HFFc6 (cell line): Measurements from ENCODE around the gene SLC49A3. TPM values are rescaled to one million over a fixed set of nuclear protein-coding genes. Genes with fewer than 3 reads are reported as not detected.
"Not testable (repeated sequence)": the region's sequence is repeated elsewhere in the genome, so short reads cannot be mapped to it uniquely, and the experiment has no call there.

Source experiments
- DNase-seq: peaks from one replicate; pipeline ENCODE4 v3.0.0-alpha.2; 2018
- H3K27ac Mint-ChIP-seq: 2 replicates; pipeline ENCODE4 v1.8.0; 2020; ENCODE audit warnings: mild to moderate bottlenecking, mixed read lengths
- H3K27me3 Mint-ChIP-seq: 2 replicates; pipeline ENCODE4 v1.8.0; 2021; ENCODE audit warnings: mild to moderate bottlenecking, moderate library complexity, mixed read lengths; ENCODE audit not compliant: insufficient read depth
- H3K36me3 Mint-ChIP-seq: 2 replicates; pipeline ENCODE4 v1.8.0; 2021; ENCODE audit warnings: low read depth, mixed read lengths
- H3K4me1 Mint-ChIP-seq: 2 replicates; pipeline ENCODE4 v1.8.0; 2020; ENCODE audit warnings: low read depth, mixed read lengths
- H3K4me3 Mint-ChIP-seq: 2 replicates; pipeline ENCODE4 v1.8.0; 2020; ENCODE audit warnings: mild to moderate bottlenecking, moderate library complexity, mixed read lengths
- H3K9me3 Mint-ChIP-seq: 2 replicates; pipeline ENCODE4 v1.8.0; 2020; ENCODE audit warnings: mild to moderate bottlenecking, mixed read lengths
- total RNA-seq, 6 experiments: library from RNA; stranded (reverse); fragmentation: NEBNext Ultra II Directional; extraction: Animal tissue kit (Norgen Biotek cat#: 25700); gene quantifications; 2 replicates in 1 of 6; 3 replicates in 5 of 6; pipeline ENCODE4 v1.2.3, GENCODE V29; 2021
- TF ChIP-seq, protein P1 (sequence below): fragments of 200-600 bp; sonication (generic); IDR thresholded peaks from 2 replicates; pipeline ENCODE4 v1.5.0; 2021; ENCODE audit warnings: antibody characterized with exemption, mild to moderate bottlenecking

SLC49A3 gene
- total RNA-seq, 6 experiments from 2014 or later: 0.13 to 0.62 (median 0.21) TPM; not detected in 1

DNA sequence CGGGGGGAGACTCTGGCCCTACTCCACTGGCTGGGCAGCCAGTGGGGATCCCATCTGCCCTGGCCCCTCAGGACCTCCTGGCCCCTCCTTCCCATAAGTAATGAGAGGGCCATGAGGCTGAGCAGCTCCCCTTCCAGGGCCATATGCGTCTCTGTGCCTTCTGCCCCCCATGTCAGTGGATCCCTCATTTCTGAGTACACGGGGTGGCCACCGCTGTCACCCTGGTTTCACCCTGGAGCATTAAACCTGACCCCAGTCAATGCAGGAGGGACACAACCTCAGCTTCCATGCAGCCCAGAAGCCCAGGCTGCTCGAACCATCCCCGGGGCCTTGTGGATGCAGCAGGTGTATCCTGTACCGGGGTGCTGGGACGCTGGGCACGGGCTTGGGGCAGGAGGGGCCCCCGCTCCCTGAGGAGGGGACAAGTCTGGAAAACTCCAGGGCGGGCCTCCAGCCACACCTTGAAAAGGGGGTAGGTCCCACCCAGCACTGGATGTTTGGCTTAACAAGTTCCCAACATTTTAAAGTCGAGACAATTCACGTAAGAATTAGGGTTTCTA is 39.1 kb downstream of the SLC49A3 start:
- no peak overlapping the region for H3K4me3 Mint-ChIP-seq
- no peak overlapping the region for H3K27ac Mint-ChIP-seq
- TF ChIP-seq, protein P1, sequence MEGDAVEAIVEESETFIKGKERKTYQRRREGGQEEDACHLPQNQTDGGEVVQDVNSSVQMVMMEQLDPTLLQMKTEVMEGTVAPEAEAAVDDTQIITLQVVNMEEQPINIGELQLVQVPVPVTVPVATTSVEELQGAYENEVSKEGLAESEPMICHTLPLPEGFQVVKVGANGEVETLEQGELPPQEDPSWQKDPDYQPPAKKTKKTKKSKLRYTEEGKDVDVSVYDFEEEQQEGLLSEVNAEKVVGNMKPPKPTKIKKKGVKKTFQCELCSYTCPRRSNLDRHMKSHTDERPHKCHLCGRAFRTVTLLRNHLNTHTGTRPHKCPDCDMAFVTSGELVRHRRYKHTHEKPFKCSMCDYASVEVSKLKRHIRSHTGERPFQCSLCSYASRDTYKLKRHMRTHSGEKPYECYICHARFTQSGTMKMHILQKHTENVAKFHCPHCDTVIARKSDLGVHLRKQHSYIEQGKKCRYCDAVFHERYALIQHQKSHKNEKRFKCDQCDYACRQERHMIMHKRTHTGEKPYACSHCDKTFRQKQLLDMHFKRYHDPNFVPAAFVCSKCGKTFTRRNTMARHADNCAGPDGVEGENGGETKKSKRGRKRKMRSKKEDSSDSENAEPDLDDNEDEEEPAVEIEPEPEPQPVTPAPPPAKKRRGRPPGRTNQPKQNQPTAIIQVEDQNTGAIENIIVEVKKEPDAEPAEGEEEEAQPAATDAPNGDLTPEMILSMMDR: no peak
- peaks cover 4% of the 10 kb centered on the region; the same call in 1 of the 2 replicates for H3K36me3 Mint-ChIP-seq
- H3K4me1 Mint-ChIP-seq: no peaks in the 10 kb centered on the region
- peaks cover 1% of the 10 kb centered on the region for H3K27me3 Mint-ChIP-seq
- peaks cover 31% of the 10 kb centered on the region for H3K9me3 Mint-ChIP-seq
- no peak for DNase-seq

DNA sequence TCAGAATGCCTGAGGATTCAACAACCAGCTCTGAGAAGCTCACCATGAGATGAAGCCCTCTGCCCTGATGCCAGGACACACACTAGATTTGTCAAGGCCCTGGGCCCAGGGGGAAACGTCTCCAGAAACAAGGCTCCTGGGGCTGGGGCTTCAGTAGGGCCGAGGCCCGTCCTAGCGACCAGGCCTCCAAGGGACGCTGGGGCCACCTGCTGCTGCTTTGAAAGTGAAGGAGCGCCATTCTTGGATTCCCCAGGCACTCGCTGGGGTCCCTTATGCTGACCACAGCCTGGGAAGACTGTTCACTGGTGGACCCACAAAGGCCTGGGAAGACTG is 39.7 kb downstream of the SLC49A3 start:
- H3K9me3 Mint-ChIP-seq: peaks cover 32% of the 10 kb centered on the region
- H3K4me3 Mint-ChIP-seq: no peak overlapping the region
- peaks cover 4% of the 10 kb centered on the region; the same call in 1 of the 2 replicates for H3K36me3 Mint-ChIP-seq
- H3K27ac Mint-ChIP-seq: no peak overlapping the region
- peaks cover 1% of the 10 kb centered on the region for H3K27me3 Mint-ChIP-seq
- no peak for DNase-seq
- TF ChIP-seq, protein P1: no peak
- no peaks in the 10 kb centered on the region for H3K4me1 Mint-ChIP-seq

DNA sequence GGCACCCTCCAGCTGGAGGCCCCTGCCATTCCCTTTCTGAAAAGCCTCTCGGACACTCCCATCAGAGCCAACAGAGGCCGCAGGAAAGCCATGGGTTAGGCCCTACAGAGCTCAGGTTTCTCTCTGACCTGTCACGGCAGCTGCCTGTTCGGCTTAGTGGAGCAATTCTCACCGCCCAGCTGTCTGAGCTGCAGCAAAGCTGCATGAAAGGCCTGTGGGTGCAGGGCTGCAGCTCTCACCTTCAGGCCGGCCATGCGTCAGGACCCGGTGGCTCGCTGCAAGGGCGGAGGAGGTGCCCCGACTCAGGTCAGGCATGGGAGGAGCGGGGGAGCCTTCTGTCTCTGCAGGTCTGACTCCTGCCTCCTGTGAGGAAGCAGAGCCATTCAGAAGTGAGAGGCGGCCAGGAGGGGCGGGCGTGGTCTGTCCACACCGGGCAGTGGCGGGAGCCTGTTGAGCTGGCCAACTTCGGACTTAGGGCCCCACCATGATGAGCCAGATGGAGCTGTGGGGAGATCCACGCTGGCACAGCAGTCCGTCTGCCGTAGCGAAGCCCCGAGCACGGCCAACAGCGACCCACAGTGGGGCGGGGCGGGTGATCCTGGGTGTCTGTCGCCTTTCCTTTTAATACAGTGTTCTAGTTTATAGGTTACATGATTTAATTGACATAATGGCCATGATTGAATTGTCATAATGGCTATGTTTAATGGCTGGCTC is 40.2 kb downstream of the SLC49A3 start:
- Mint-ChIP-seq H3K9me3 (peaks cover 28% of the 10 kb centered on the region), H3K36me3 (peaks cover 4% of the 10 kb centered on the region; the same call in 1 of the 2 replicates), H3K27me3 (peaks cover 1% of the 10 kb centered on the region), H3K4me1 (no peaks in the 10 kb centered on the region), H3K27ac (no peak overlapping the region), H3K4me3 (no peak overlapping the region)
- TF ChIP-seq, protein P1: no peak
- DNase-seq: no peak

DNA sequence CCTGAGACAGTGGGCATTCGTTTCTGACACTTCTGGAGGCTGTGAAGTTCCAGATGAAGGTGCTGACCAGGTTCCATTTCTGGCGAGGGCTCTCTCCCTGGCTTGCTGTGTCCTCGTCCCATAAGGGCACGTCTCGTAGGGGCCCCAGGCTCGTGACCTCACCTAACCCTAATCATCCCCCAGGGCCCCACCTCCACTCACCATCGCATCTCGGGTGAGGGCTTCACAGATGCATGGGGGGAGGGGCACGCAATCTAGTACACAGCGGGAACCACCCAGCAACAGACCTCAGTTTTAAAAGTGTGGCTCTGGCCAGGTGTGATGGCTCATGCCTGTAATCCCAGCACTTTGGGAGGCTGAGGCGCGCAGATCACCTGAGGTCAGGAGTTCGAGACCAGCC is 41.5 kb downstream of the SLC49A3 start:
- H3K4me1 Mint-ChIP-seq: no peaks in the 10 kb centered on the region
- peaks cover 31% of the 10 kb centered on the region for H3K9me3 Mint-ChIP-seq
- peaks cover 1% of the 10 kb centered on the region for H3K27me3 Mint-ChIP-seq
- TF ChIP-seq, protein P1: no peak
- no peaks in the 10 kb centered on the region for H3K36me3 Mint-ChIP-seq
- no peak overlapping the region for H3K27ac Mint-ChIP-seq
- no peak for DNase-seq
- H3K4me3 Mint-ChIP-seq: no peak overlapping the region

DNA sequence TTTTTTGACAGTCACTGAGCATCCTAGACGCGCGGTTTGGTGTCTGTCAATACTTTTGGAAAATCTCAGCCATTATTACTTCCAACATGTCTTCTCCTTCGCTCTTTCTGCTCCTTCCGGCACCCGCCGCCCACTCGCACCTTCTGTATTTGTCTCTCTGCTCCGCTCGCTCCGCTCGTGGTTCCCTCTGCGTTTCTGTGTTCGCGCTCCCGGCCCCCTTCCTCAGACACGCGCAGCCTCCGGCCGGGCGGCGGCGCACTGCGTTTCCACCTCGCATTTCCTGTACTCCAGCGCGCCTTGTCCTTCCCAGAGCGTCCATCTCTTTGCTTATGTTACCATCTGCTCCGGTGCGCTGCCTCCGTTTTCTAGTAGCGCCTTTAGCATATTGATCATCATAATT is 42.5 kb downstream of the SLC49A3 start:
- H3K36me3 Mint-ChIP-seq: no peaks in the 10 kb centered on the region
- peaks cover 3% of the 10 kb centered on the region; the same call in 1 of the 2 replicates for H3K27me3 Mint-ChIP-seq
- peaks cover 34% of the 10 kb centered on the region for H3K9me3 Mint-ChIP-seq
- TF ChIP-seq, protein P1: no peak
- no peak overlapping the region for H3K27ac Mint-ChIP-seq
- H3K4me3 Mint-ChIP-seq: no peak overlapping the region
- no peak for DNase-seq
- H3K4me1 Mint-ChIP-seq: no peaks in the 10 kb centered on the region

DNA sequence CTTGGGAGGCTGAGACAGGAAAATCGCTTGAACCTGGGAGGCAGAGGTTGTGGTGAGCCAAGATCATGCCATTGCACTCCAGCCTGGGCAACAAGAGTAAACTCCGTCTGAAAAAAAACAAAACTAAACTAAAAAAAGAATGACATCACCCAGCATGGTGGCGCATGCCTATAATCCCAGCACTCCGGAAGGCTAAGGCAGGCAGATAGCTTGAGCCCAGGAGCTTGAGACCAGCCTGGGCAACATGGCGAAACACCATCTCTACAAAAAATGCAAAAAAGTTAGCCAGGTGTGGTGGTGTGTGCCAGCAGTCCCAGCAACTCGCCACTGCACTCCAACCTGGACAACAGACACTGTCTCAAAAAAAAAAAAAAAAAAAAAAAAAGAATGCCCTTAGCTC is 46.6 kb downstream of the SLC49A3 start:
- not testable (repeated sequence) for H3K27me3 Mint-ChIP-seq, H3K4me1 Mint-ChIP-seq, H3K4me3 Mint-ChIP-seq, H3K36me3 Mint-ChIP-seq, DNase-seq, H3K27ac Mint-ChIP-seq
- peaks cover 44% of the 10 kb centered on the region for H3K9me3 Mint-ChIP-seq
